Measurements from ENCODE around the gene C10orf143. TPM values are rescaled to one million over a fixed set of nuclear protein-coding genes. Genes with fewer than 3 reads are reported as not detected.

The C10orf143 gene
- polyA plus RNA-seq, 2 of the 4 experiments (the other 2 are of a cell fraction) = 1.2 to 1.6 TPM

DNA sequence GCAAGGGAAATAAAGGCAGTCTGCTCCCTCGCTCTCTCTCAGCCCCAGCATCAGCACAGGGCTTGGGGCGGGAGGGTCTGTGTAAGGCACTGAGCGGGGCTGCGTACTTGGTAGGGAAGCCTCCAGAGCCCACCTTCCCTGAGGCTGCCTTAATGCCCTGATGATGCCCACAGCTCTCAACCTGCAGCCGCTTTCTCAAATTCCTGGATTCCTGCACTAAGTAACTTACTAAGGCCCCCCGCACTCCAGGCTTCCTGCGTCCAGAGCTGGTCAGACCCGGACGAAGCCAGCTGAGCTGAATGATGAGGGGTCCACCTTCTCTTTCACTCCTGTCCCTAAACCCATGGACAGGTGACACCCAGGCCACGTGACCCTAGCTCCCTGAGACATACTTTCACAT, 63.3 kb downstream of the C10orf143 start:
- ChIA-PET CTCF (no interaction called here), POLR2A (no interaction called here)
- H3K27ac ChIP-seq = no peak overlapping the region
- H3K4me2 ChIP-seq = no peak overlapping the region
- no peak for TF ChIP-seq KDM1A (IDR thresholded peaks at IDR 0.05; ENCODE audit: low read depth)
- no peaks in the 10 kb centered on the region for H3K9me3 ChIP-seq
- H3K4me1 ChIP-seq = no peaks in the 10 kb centered on the region
- 63% methylated on average over 10 of the region's 10 CpGs for whole genome bisulfite sequencing (ENCODE audit: missing lambda C conversion rate)
- FAIRE-seq (no peak), DNase-seq (ENCODE audit: low read depth in 1 of 2, low spot score in 1 of 2) (no peak), ATAC-seq (no peak)
- no peak overlapping the region for H3K4me3 ChIP-seq

DNA sequence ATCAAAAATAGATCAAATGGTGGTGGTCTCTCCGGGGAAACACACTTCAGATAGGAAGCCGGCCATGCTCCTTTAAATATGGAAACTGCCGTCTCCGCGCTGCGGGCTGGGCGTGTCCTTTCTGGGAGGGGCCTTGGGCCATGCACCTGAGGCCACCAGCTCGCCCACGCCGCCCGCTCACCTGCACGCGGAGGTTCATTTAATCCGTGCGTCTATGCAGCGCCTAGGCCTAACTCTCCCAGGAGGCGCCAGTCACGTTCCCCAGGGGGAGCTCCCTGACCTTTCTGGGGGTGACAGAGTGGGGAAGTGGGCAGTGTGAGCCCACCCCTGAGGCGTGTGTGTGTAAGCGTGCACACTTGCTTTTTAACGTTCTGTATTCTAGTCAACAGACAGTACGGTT, 64.0 kb downstream of the C10orf143 start:
- DNase-seq (ENCODE audit: low read depth in 1 of 2, low spot score in 1 of 2) = no peak
- TF ChIP-seq MAZ (IDR thresholded peaks at IDR 0.05; ENCODE audit: borderline replicate concordance, low read depth, low read length) = no peak
- TF ChIP-seq, protein P1, sequence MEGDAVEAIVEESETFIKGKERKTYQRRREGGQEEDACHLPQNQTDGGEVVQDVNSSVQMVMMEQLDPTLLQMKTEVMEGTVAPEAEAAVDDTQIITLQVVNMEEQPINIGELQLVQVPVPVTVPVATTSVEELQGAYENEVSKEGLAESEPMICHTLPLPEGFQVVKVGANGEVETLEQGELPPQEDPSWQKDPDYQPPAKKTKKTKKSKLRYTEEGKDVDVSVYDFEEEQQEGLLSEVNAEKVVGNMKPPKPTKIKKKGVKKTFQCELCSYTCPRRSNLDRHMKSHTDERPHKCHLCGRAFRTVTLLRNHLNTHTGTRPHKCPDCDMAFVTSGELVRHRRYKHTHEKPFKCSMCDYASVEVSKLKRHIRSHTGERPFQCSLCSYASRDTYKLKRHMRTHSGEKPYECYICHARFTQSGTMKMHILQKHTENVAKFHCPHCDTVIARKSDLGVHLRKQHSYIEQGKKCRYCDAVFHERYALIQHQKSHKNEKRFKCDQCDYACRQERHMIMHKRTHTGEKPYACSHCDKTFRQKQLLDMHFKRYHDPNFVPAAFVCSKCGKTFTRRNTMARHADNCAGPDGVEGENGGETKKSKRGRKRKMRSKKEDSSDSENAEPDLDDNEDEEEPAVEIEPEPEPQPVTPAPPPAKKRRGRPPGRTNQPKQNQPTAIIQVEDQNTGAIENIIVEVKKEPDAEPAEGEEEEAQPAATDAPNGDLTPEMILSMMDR (IDR thresholded peaks at IDR 0.05) = no peak
- TF ChIP-seq POLR2A (IDR thresholded peaks at IDR 0.05; ENCODE audit: low read length) = no peak
- no peak for TF ChIP-seq FOXS1 (CRISPR knock-in tag; IDR thresholded peaks at IDR 0.05)
- no peak for TF ChIP-seq RNF2 (IDR thresholded peaks at IDR 0.05; ENCODE audit: borderline replicate concordance, low read depth)
- no peak for TF ChIP-seq CBX2 (IDR thresholded peaks at IDR 0.05; ENCODE audit: borderline replicate concordance, low read depth)
- TF ChIP-seq EHMT2 (IDR thresholded peaks at IDR 0.05; ENCODE audit: low read depth) = no peak
- no peak for TF ChIP-seq FOSL2 (IDR thresholded peaks at IDR 0.05)
- no peak for TF ChIP-seq FOSL2 (CRISPR knock-in tag; IDR thresholded peaks at IDR 0.05)
- no peak for TF ChIP-seq HOXB13 (CRISPR knock-in tag; IDR thresholded peaks at IDR 0.05; ENCODE audit: low read depth)
- TF ChIP-seq CHD2 (IDR thresholded peaks at IDR 0.05; ENCODE audit: low read length, partially characterized antibody) = no peak
- TF ChIP-seq NPAS2 (CRISPR knock-in tag; IDR thresholded peaks at IDR 0.05; ENCODE audit: borderline replicate concordance) = no peak
- POLR2A ChIA-PET = no interaction called here
- FAIRE-seq = no peak
- WGBS (ENCODE audit: missing lambda C conversion rate) = 62% methylated on average over 22 of the region's 22 CpGs
- ATAC-seq = no peak
- Histone ChIP-seq H3K9me3 (no peaks in the 10 kb centered on the region), H3K4me2 (no peak overlapping the region), H3K27ac (no peak overlapping the region), H3K4me1 (no peaks in the 10 kb centered on the region), H3K4me3 (no peak overlapping the region)
- CTCF ChIA-PET = no interaction called here

GRCh38 chr10:130045801-130046321, 64.8 kb downstream of the C10orf143 start:
- ATAC-seq (no peak), DNase-seq (ENCODE audit: low read depth in 1 of 2, low spot score in 1 of 2) (no peak), FAIRE-seq (no peak)
- Histone ChIP-seq H3K4me2 (no peak overlapping the region), H3K4me3 (no peak overlapping the region), H3K4me1 (no peaks in the 10 kb centered on the region), H3K27ac (no peak overlapping the region), H3K9me3 (no peaks in the 10 kb centered on the region)
- WGBS (ENCODE audit: missing lambda C conversion rate) = 83% methylated on average over 22 of the region's 43 CpGs
- CTCF ChIA-PET = no interaction called here
- TF ChIP-seq HOXB5 (CRISPR knock-in tag; IDR thresholded peaks at IDR 0.05) = no peak
- TF ChIP-seq POLR2A (IDR thresholded peaks at IDR 0.05; ENCODE audit: low read length) = no peak
- no peak for TF ChIP-seq EHMT2 (IDR thresholded peaks at IDR 0.05; ENCODE audit: low read depth)
- TF ChIP-seq, protein P2, sequence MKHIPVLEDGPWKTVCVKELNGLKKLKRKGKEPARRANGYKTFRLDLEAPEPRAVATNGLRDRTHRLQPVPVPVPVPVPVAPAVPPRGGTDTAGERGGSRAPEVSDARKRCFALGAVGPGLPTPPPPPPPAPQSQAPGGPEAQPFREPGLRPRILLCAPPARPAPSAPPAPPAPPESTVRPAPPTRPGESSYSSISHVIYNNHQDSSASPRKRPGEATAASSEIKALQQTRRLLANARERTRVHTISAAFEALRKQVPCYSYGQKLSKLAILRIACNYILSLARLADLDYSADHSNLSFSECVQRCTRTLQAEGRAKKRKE (CRISPR knock-in tag; IDR thresholded peaks at IDR 0.05; ENCODE audit: low read depth) = no peak
- no peak for TF ChIP-seq PHF8 (IDR thresholded peaks at IDR 0.05; ENCODE audit: borderline replicate concordance, low read depth)
- TF ChIP-seq JUN (IDR thresholded peaks at IDR 0.05) = no peak
- POLR2A ChIA-PET = no interaction called here

- no peak for FAIRE-seq
- POLR2A ChIA-PET = no interaction called here
- peak in 1 of 2 experiments; percentile 74; a peak in 3 of 6 replicates for ATAC-seq
- CTCF ChIA-PET = interaction anchor here (0.9 kb wide), 1 partner anchor 65 kb away, joined by 3 read pairs; the partner anchor contains the start of gene C10orf143
- TF ChIP-seq RAD21 (conservative IDR thresholded peaks at IDR 0.05 in 1 of 2, IDR thresholded peaks at IDR 0.05 in 1 of 2) (peak in 1 of 2 experiments; percentile 15; a peak in 2 of 5 replicates), EHMT2 (IDR thresholded peaks at IDR 0.05; ENCODE audit: low read depth) (no peak), JUNB (IDR thresholded peaks at IDR 0.05) (no peak), ESRRA (IDR thresholded peaks at IDR 0.05; ENCODE audit: borderline replicate concordance, low read length) (no peak)
- TF ChIP-seq, protein P1 (IDR thresholded peaks at IDR 0.05) = 0 out of 3 replicates have a peak, but pooled peaks have one; percentile 8
- TF ChIP-seq, protein P3, sequence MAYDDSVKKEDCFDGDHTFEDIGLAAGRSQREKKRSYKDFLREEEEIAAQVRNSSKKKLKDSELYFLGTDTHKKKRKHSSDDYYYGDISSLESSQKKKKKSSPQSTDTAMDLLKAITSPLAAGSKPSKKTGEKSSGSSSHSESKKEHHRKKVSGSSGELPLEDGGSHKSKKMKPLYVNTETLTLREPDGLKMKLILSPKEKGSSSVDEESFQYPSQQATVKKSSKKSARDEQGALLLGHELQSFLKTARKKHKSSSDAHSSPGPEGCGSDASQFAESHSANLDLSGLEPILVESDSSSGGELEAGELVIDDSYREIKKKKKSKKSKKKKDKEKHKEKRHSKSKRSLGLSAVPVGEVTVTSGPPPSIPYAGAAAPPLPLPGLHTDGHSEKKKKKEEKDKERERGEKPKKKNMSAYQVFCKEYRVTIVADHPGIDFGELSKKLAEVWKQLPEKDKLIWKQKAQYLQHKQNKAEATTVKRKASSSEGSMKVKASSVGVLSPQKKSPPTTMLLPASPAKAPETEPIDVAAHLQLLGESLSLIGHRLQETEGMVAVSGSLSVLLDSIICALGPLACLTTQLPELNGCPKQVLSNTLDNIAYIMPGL (CRISPR knock-in tag; IDR thresholded peaks at IDR 0.05; ENCODE audit: borderline replicate concordance) = no peak
- Histone ChIP-seq H3K4me3 (no peak overlapping the region), H3K9me3 (no peaks in the 10 kb centered on the region), H3K4me2 (peak overlapping the region; percentile 19; the same call in 1 of the 3 replicates), H3K27ac (no peak overlapping the region), H3K4me1 (no peaks in the 10 kb centered on the region)
- peak in 1 of 2 experiments; percentile 44 for DNase-seq (ENCODE audit: low read depth in 1 of 2, low spot score in 1 of 2)
- 43% methylated on average over 8 of the region's 30 CpGs for WGBS (ENCODE audit: missing lambda C conversion rate)
Observed at GRCh38 chr10:130045091-130045652, 65.5 kb downstream of the C10orf143 start.
